Mesodermal cell (in vitro differentiated cells): ENCODE results near the gene ZNF223.

Source experiments
- H3K27ac ChIP-seq: 2 replicates; pipeline ENCODE4 v1.7.0; 2013; ENCODE audit warnings: mild to moderate bottlenecking, low read depth, low read length, moderate library complexity; ENCODE audit not compliant: severe bottlenecking
- H3K36me3 ChIP-seq: 2 replicates; pipeline ENCODE4 v1.7.1; 2013; ENCODE audit warnings: mild to moderate bottlenecking, low read length, moderate library complexity; ENCODE audit not compliant: control insufficient read depth, insufficient read depth
- H3K4me1 ChIP-seq: one replicate; pipeline ENCODE4 v1.7.1; 2013; ENCODE audit warnings: mild to moderate bottlenecking, low read length; ENCODE audit not compliant: insufficient read depth, control insufficient read depth, poor library complexity, severe bottlenecking
- H3K4me3 ChIP-seq: 2 replicates; pipeline ENCODE4 v1.7.0; 2013; ENCODE audit warnings: low read length, control low read depth, mild to moderate bottlenecking; ENCODE audit not compliant: insufficient read depth, poor library complexity, severe bottlenecking; ENCODE audit errors: extremely low read depth
- H3K9me3 ChIP-seq: 2 replicates; pipeline ENCODE4 v1.7.1; 2013; ENCODE audit warnings: mild to moderate bottlenecking, low read length, moderate library complexity; ENCODE audit not compliant: control insufficient read depth
- WGBS, 2 experiments: methylation state at CpG; one replicate each; pipeline ENCODE4 v1.1.5; 2013; ENCODE audit warnings: missing lambda C conversion rate in 2 of 2; ENCODE audit not compliant: insufficient coverage in 2 of 2; 5-methylcytosine and 5-hydroxymethylcytosine counted together

The ZNF223 gene

GRCh38 chr19:44071824-44072542 lies 20.1 kb downstream of the ZNF223 start, which contains the start of gene ZNF284:
ZNF284 (plus strand) TSS chr19:44072159; CDS start chr19:44076390, 4,231 bp downstream.
- H3K27ac ChIP-seq = peak within 1 kb of the TSS; percentile 45
- WGBS, 2 experiments = 4 to 9% methylated on average over 23 to 29 of the region's 40 CpGs
- peaks cover 10% of the 10 kb centered on the region for H3K36me3 ChIP-seq

GRCh38 chr19:44072543-44073401 lies 20.9 kb downstream of the ZNF223 start:
- no peak overlapping the region for H3K27ac ChIP-seq
- peak overlapping the region; percentile 61 for H3K4me3 ChIP-seq
- WGBS, 2 experiments = 44 to 60% methylated on average over 12 to 14 of the region's 18 CpGs
- no peaks in the 10 kb centered on the region for H3K4me1 ChIP-seq
- peaks cover 10% of the 10 kb centered on the region for H3K9me3 ChIP-seq
- peaks cover 6% of the 10 kb centered on the region for H3K36me3 ChIP-seq

More at GRCh38 chr19:44071824-44072542, 20.1 kb downstream of the ZNF223 start, which contains the start of gene ZNF284:
- Histone ChIP-seq H3K4me1 (no peaks in the 10 kb centered on the region), H3K9me3 (peaks cover 16% of the 10 kb centered on the region), H3K4me3 (peak within 1 kb of the TSS; percentile 61)

GRCh38 chr19:44076325-44076724 lies 24.5 kb downstream of the ZNF223 start:
- Histone ChIP-seq H3K9me3 (peaks cover 3% of the 10 kb centered on the region), H3K4me1 (no peaks in the 10 kb centered on the region), H3K36me3 (peaks cover 14% of the 10 kb centered on the region), H3K4me3 (no peak overlapping the region), H3K27ac (no peak overlapping the region)
- 100% methylated on average over 1 of the region's 2 CpGs for WGBS, 2 experiments

GRCh38 chr19:44092108-44092507 lies 40.3 kb downstream of the ZNF223 start:
- no peaks in the 10 kb centered on the region for H3K4me1 ChIP-seq
- WGBS, 2 experiments = 65 to 70% methylated on average over 2 of the region's 4 CpGs
- no peaks in the 10 kb centered on the region for H3K9me3 ChIP-seq
- H3K4me3 ChIP-seq = no peak overlapping the region
- peaks cover 11% of the 10 kb centered on the region for H3K36me3 ChIP-seq
- H3K27ac ChIP-seq = no peak overlapping the region

GRCh38 chr19:44093931-44094765 lies 42.3 kb downstream of the ZNF223 start, which contains the start of gene ZNF224:
ZNF224 (plus strand) TSS chr19:44094361; CDS start chr19:44097874, 3,513 bp downstream.
- WGBS, 2 experiments = 0% methylated on average over 28 to 40 of the region's 50 CpGs
- no peaks in the 10 kb centered on the region for H3K4me1 ChIP-seq
- no peaks in the 10 kb centered on the region for H3K9me3 ChIP-seq
- peak within 1 kb of the TSS; percentile 81 for H3K4me3 ChIP-seq
- peak within 1 kb of the TSS; percentile 33 for H3K27ac ChIP-seq
- peaks cover 23% of the 10 kb centered on the region for H3K36me3 ChIP-seq

- H3K27ac ChIP-seq = no peak overlapping the region
- WGBS, 2 experiments = 85% methylated on average over 3 of the region's 3 CpGs
- peaks cover 28% of the 10 kb centered on the region for H3K9me3 ChIP-seq
- H3K4me3 ChIP-seq = no peak overlapping the region
- peaks cover 59% of the 10 kb centered on the region for H3K36me3 ChIP-seq
- H3K4me1 ChIP-seq = no peaks in the 10 kb centered on the region
Observed at GRCh38 chr19:44107751-44108150, 55.9 kb downstream of the ZNF223 start.

- H3K36me3 ChIP-seq = peaks cover 42% of the 10 kb centered on the region
- H3K4me1 ChIP-seq = no peaks in the 10 kb centered on the region
- H3K4me3 ChIP-seq = no peak overlapping the region
- peaks cover 28% of the 10 kb centered on the region for H3K9me3 ChIP-seq
- no peak overlapping the region for H3K27ac ChIP-seq
Observed at GRCh38 chr19:44109458-44109857, 57.6 kb downstream of the ZNF223 start.

- WGBS, 2 experiments = 54 to 70% methylated on average over 11 to 14 of the region's 17 CpGs
- Histone ChIP-seq H3K4me3 (peak overlapping the region; percentile 96), H3K27ac (peak overlapping the region; percentile 81), H3K4me1 (no peaks in the 10 kb centered on the region), H3K9me3 (peaks cover 18% of the 10 kb centered on the region), H3K36me3 (peaks cover 32% of the 10 kb centered on the region)
Observed at GRCh38 chr19:44111910-44112463, 60.2 kb downstream of the ZNF223 start.

- Histone ChIP-seq H3K27ac (peak overlapping the region; percentile 81), H3K9me3 (peaks cover 10% of the 10 kb centered on the region), H3K4me1 (no peaks in the 10 kb centered on the region), H3K4me3 (peak overlapping the region; percentile 96), H3K36me3 (peaks cover 24% of the 10 kb centered on the region)
- WGBS, 2 experiments = 0% methylated on average over 9 to 11 of the region's 11 CpGs
Observed at GRCh38 chr19:44112802-44113137, 60.9 kb downstream of the ZNF223 start.
